ENCODE measurements around the gene SGCE.

SGCE gene

DNA sequence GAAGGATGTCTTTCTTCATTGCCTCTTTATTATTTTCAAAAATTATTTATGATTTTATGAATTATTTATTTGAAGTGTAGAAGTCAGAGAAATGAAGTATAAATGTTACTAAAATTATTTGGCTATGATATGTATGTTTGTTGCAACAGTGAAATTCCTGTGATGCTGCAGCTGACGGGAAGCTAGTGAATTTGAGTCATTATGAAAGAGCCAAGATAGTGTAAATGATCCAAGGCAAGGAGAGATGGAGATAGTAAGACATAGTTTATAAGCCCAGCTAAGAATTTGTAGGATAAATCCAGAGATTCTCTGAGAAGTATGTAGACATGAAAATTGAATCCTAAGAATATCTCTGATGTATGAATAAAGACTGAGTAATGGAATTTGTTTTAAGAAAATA lies 115.5 kb downstream of the SGCE start:
- no peaks in the 10 kb centered on the region for H3K4me1 ChIP-seq (ENCODE audit: control insufficient read depth, insufficient read depth, low read length)
- H3K27me3 ChIP-seq (ENCODE audit: control insufficient read depth, insufficient read depth, low read length): no peaks in the 10 kb centered on the region
- H3K36me3 ChIP-seq (ENCODE audit: control insufficient read depth, insufficient read depth, low read length): no peaks in the 10 kb centered on the region
- H3K4me3 ChIP-seq (ENCODE audit: low read length): no peak overlapping the region
- no peaks in the 10 kb centered on the region for H3K9me3 ChIP-seq (ENCODE audit: control insufficient read depth, low read length)
- no peak overlapping the region for H3K9ac ChIP-seq (ENCODE audit: low read length)
